IMR-90 (cell line): ENCODE measurements around the gene PACSIN3. TPM values are rescaled to one million over a fixed set of nuclear protein-coding genes. Genes with fewer than 3 reads are reported as not detected.

Experiments used
- ATAC-seq: fragments of 200-7000 bp; cut with Tn5 transposase; 2 replicates; pipeline ENCODE4 v1.9.1; 2020; ENCODE audit warnings: low read depth, mild to moderate bottlenecking, moderate library complexity
- BruUV-seq: library from RNA; stranded (reverse); fragments of 400-500 nt; replicated peaks from 2 replicates; lab custom pipeline; 2021; lab: Mats Ljungman, UMichigan
- CTCF ChIA-PET: fragments of 300-600 bp; formaldehyde crosslinking; extraction: SDS; loops from one replicate; lab custom pipeline; 2021; ENCODE audit warnings: antibody characterized with exemption; lab: Yijun Ruan, JAX
- POLR2A ChIA-PET: fragments of 300-600 bp; sonication (Branson Sonifier 250); formaldehyde crosslinking; loops from one replicate; lab custom pipeline; 2022; ENCODE audit warnings: antibody characterized with exemption; ENCODE audit not compliant: unreplicated experiment; lab: Charles Lee
- DNase-seq: peaks from one replicate; pipeline ENCODE4 v3.0.0; 2013
- H2AFZ ChIP-seq: replicated peaks from 2 replicates; pipeline ENCODE3; 2013; ENCODE audit warnings: low read length, mild to moderate bottlenecking; ENCODE audit not compliant: poor library complexity
- H2AK5ac ChIP-seq: 2 replicates; pipeline ENCODE4 v1.6.1; 2013; ENCODE audit warnings: low read depth, low read length, inconsistent platforms
- H2AK9ac ChIP-seq: replicated peaks from 2 replicates; pipeline ENCODE3; 2013; ENCODE audit warnings: mild to moderate bottlenecking, low read depth, low read length, moderate library complexity; ENCODE audit not compliant: poor library complexity
- H2BK120ac ChIP-seq: 2 replicates; pipeline ENCODE4 v1.6.1; 2013; ENCODE audit warnings: low read depth, low read length, inconsistent platforms
- H2BK15ac ChIP-seq: 3 replicates; pipeline ENCODE4 v1.6.1; 2013; ENCODE audit warnings: low read depth, low read length, inconsistent platforms
- H2BK20ac ChIP-seq: 2 replicates; pipeline ENCODE4 v1.6.1; 2013; ENCODE audit warnings: low read depth, mild to moderate bottlenecking, inconsistent platforms, low read length, moderate library complexity
- H2BK5ac ChIP-seq: 2 replicates; pipeline ENCODE4 v1.6.1; 2013; ENCODE audit warnings: mild to moderate bottlenecking, low read depth, low read length, inconsistent platforms; ENCODE audit not compliant: poor library complexity, severe bottlenecking
- H3K14ac ChIP-seq: replicated peaks from 2 replicates; pipeline ENCODE4 v1.6.1; 2013; ENCODE audit warnings: low read depth, low read length, inconsistent platforms
- H3K18ac ChIP-seq: 2 replicates; pipeline ENCODE4 v1.6.1; 2013; ENCODE audit warnings: low read depth, low read length, control low read depth
- H3K23ac ChIP-seq: 2 replicates; pipeline ENCODE4 v1.6.1; 2013; ENCODE audit warnings: low read depth, low read length, inconsistent platforms
- H3K27ac ChIP-seq: 2 replicates; pipeline ENCODE4 v1.5.1; 2013; ENCODE audit warnings: mild to moderate bottlenecking, control low read depth, low read length; ENCODE audit not compliant: insufficient read depth
- H3K27me3 ChIP-seq: 2 replicates; pipeline ENCODE4 v1.6.1; 2013; ENCODE audit warnings: low read length; ENCODE audit not compliant: control insufficient read depth, insufficient read depth
- H3K36me3 ChIP-seq: 2 replicates; pipeline ENCODE4 v1.6.1; 2013; ENCODE audit warnings: low read length, mixed read lengths; ENCODE audit not compliant: control insufficient read depth, insufficient read depth
- H3K4ac ChIP-seq: 2 replicates; pipeline ENCODE4 v1.6.1; 2013; ENCODE audit warnings: low read depth, low read length, inconsistent platforms
- H3K4me1 ChIP-seq: 2 replicates; pipeline ENCODE4 v1.6.1; 2013; ENCODE audit warnings: low read length, mixed read lengths; ENCODE audit not compliant: control insufficient read depth, insufficient read depth
- H3K4me2 ChIP-seq: 2 replicates; pipeline ENCODE4 v1.6.1; 2013; ENCODE audit warnings: low read depth, mild to moderate bottlenecking, control low read depth, low read length, moderate library complexity
- H3K4me3 ChIP-seq: 2 replicates; pipeline ENCODE4 v1.5.1; 2013; ENCODE audit warnings: low read depth, mild to moderate bottlenecking, control low read depth, low read length, moderate library complexity; ENCODE audit not compliant: insufficient read depth
- H3K56ac ChIP-seq: 2 replicates; pipeline ENCODE4 v1.6.1; 2013; ENCODE audit warnings: low read length, inconsistent platforms; ENCODE audit not compliant: insufficient read depth; ENCODE audit errors: extremely low read depth
- H3K79me1 ChIP-seq, 2 experiments: 2 replicates each; pipeline ENCODE4 v1.6.1; 2013; ENCODE audit warnings: low read length in 2 of 2, inconsistent platforms in 1 of 2, low read depth in 1 of 2
- H3K9ac ChIP-seq: 2 replicates; pipeline ENCODE4 v1.6.1; 2013; ENCODE audit warnings: low read depth, low read length, control low read depth
- H3K9me1 ChIP-seq: 2 replicates; pipeline ENCODE4 v1.6.1; 2013; ENCODE audit warnings: low read length, inconsistent platforms; ENCODE audit not compliant: insufficient read depth
- H3K9me3 ChIP-seq: 2 replicates; pipeline ENCODE4 v1.6.1; 2013; ENCODE audit warnings: low read length; ENCODE audit not compliant: control insufficient read depth, insufficient read depth
- H4K20me1 ChIP-seq: 2 replicates; pipeline ENCODE4 v1.6.1; 2013; ENCODE audit warnings: low read length, inconsistent platforms; ENCODE audit not compliant: insufficient read depth
- H4K5ac ChIP-seq: 2 replicates; pipeline ENCODE4 v1.6.1; 2013; ENCODE audit warnings: mild to moderate bottlenecking, low read depth, low read length, control low read depth
- H4K8ac ChIP-seq, 2 experiments: 2 replicates each; pipeline ENCODE4 v1.6.1; 2013; ENCODE audit warnings: low read depth in 2 of 2, low read length in 2 of 2, control low read depth in 1 of 2, inconsistent platforms in 1 of 2
- H4K91ac ChIP-seq: 2 replicates; pipeline ENCODE4 v1.6.1; 2013; ENCODE audit warnings: low read depth, low read length, inconsistent platforms; ENCODE audit not compliant: insufficient read depth
- CHD1 ChIP-seq: IDR thresholded peaks from 2 replicates; pipeline ENCODE4 v1.6.1; 2012; ENCODE audit warnings: low read depth, low read length, improper control_type of control experiment
- MAFK ChIP-seq: IDR thresholded peaks from 2 replicates; pipeline ENCODE4 v1.6.1; 2012; ENCODE audit warnings: low read depth, low read length, improper control_type of control experiment
- NFE2L2 ChIP-seq: fragments of 150-350 bp; IDR thresholded peaks from 2 replicates; pipeline ENCODE4 v1.6.1; 2016; ENCODE audit warnings: low read depth, mild to moderate bottlenecking, low read length
- POLR2A ChIP-seq: IDR thresholded peaks from 2 replicates; pipeline ENCODE4 v1.6.1; 2012; ENCODE audit warnings: mild to moderate bottlenecking, low read depth, low read length
- RAD21 ChIP-seq: IDR thresholded peaks from 2 replicates; pipeline ENCODE4 v1.6.1; 2012; ENCODE audit warnings: low read length, improper control_type of control experiment
- RCOR1 ChIP-seq: IDR thresholded peaks from 2 replicates; pipeline ENCODE4 v1.6.1; 2012; ENCODE audit warnings: mild to moderate bottlenecking, low read length, improper control_type of control experiment; ENCODE audit not compliant: insufficient replicate concordance
- WGBS, 2 experiments: methylation state at CpG; one replicate each; pipeline versions ENCODE4 v1.1.5 to v1.1.7; 2013; ENCODE audit warnings: missing lambda C conversion rate in 2 of 2; ENCODE audit not compliant: insufficient read length in 1 of 2; ENCODE audit errors: extremely low coverage in 2 of 2; 5-methylcytosine and 5-hydroxymethylcytosine counted together
- dilution Hi-C: fragments of 300-500 bp; cut with HindIII; formaldehyde crosslinking; loops from one replicate; pipeline ENCODE4 v1.14.3; 2018; ENCODE audit warnings: low sequenced_read_pairs; ENCODE audit not compliant: unreplicated experiment
- in situ Hi-C: fragments of 300-500 bp; cut with MboI; formaldehyde crosslinking; loops from 3 replicates; pipeline ENCODE4 v1.14.3; 2019; ENCODE audit warnings: low sequenced_read_pairs, inconsistent platforms, mixed read lengths
- intact Hi-C: fragments of 100-400 bp; cut with micrococcal nuclease; formaldehyde crosslinking; loops from 2 replicates; pipeline ENCODE4 v1.10.0; 2022
- polyA plus RNA-seq, 3 experiments: library from polyadenylated mRNA; depleted of rRNA; stranded (reverse); fragments of >200 nt; gene quantifications; 2 replicates each; pipeline ENCODE4 v1.2.3, GENCODE V29; 2012; ENCODE audit warnings: low replicate concordance in 1 of 3
- total RNA-seq: library from RNA; depleted of rRNA; stranded (reverse); fragments of >200 nt; gene quantifications from 2 replicates; pipeline ENCODE4 v1.2.3, GENCODE V29; 2012
- TF ChIP-seq, protein P1 (sequence below): fragments of 150-350 bp; IDR thresholded peaks from 2 replicates; pipeline ENCODE4 v1.6.1; 2017; ENCODE audit warnings: mild to moderate bottlenecking, antibody characterized with exemption, low read length, low read depth

Gene PACSIN3
- total and polyA plus RNA-seq, 2 of the 4 experiments (the other 2 are of a cell fraction), result 19.2 to 21.1 TPM

DNA sequence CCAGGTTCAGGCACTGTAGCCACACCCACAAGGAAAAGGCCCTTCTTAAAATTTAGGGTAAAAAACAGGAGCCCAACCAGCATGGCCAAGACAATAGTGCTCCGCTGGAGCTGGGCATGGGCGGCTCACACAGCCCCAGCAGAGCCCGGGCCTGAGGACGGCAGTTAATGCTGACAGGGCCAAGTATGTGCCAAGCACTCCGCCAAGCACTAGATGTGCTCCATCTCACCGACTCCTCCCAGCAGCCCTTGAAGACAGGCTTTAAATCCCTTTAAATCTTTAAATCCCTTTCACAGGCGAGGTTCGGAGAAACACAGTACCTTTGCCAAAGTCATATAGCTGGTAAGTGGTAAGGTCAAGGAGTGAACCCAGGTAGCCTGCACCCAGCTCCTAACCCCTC lies 14.4 kb downstream of the PACSIN3 start:
- Histone ChIP-seq H3K9me3 (no peaks in the 10 kb centered on the region), H4K5ac (no peak overlapping the region), H4K8ac (no peak overlapping the region), H3K4me3 (no peak overlapping the region), H3K14ac (no peak overlapping the region), H4K20me1 (peaks cover 41% of the 10 kb centered on the region), H3K79me1 (peaks cover 23 to 85% of the 10 kb centered on the region in 2 experiments), H3K27ac (no peak overlapping the region), H2AK9ac (no peak overlapping the region), H2BK20ac (no peak overlapping the region), H4K91ac (no peak overlapping the region), H3K23ac (no peak overlapping the region), H3K9ac (no peak overlapping the region), H2AFZ (no peak overlapping the region), H2BK5ac (no peak overlapping the region), H3K56ac (no peak overlapping the region), H3K4ac (no peak overlapping the region), H3K4me2 (no peak overlapping the region), H3K9me1 (0 out of 2 replicates have a peak, but pooled peaks cover 3% of the 10 kb centered on the region), H2BK15ac (no peak overlapping the region), H3K36me3 (peaks cover 61% of the 10 kb centered on the region), H3K27me3 (no peaks in the 10 kb centered on the region), H2BK120ac (no peak overlapping the region), H2AK5ac (no peak overlapping the region), H3K4me1 (peaks cover 3% of the 10 kb centered on the region), H3K18ac (no peak overlapping the region)
- ATAC-seq, result no peak
- CTCF ChIA-PET, result no interaction called here
- DNase-seq, result no peak
- POLR2A ChIA-PET, result no interaction called here
- in situ Hi-C loops, result no loop called here
- 67% methylated on average over 4 of the region's 8 CpGs; no CpG with 5 or more reads in 1 of the 2 experiments for WGBS, 2 experiments
- intact Hi-C loops, result no loop called here
- no TSS peak for BruUV-seq
- TF ChIP-seq MAFK (no peak), RAD21 (no peak), CHD1 (no peak), NFE2L2 (no peak), RCOR1 (no peak), POLR2A (no peak)
- TF ChIP-seq, protein P1, sequence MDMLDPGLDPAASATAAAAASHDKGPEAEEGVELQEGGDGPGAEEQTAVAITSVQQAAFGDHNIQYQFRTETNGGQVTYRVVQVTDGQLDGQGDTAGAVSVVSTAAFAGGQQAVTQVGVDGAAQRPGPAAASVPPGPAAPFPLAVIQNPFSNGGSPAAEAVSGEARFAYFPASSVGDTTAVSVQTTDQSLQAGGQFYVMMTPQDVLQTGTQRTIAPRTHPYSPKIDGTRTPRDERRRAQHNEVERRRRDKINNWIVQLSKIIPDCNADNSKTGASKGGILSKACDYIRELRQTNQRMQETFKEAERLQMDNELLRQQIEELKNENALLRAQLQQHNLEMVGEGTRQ, result no peak
- dilution Hi-C loops, result no loop called here
